Neural cell (in vitro differentiated cells): Measurements from ENCODE around the gene DLX1. TPM values are rescaled to one million over a fixed set of nuclear protein-coding genes. Genes with fewer than 3 reads are reported as not detected.

Source experiments
- H2AFZ ChIP-seq: fragments of 200-600, 300-800 bp; sonication (generic), shearing (Covaris generic); 2 replicates; pipeline ENCODE4 v1.6.0; 2014; ENCODE audit warnings: low read depth, mild to moderate bottlenecking, antibody characterized with exemption, low read length, moderate library complexity
- H3F3A ChIP-seq: fragments of 200-600 bp; shearing (Covaris generic); 2 replicates; pipeline ENCODE4 v1.6.1; 2016; ENCODE audit warnings: mild to moderate bottlenecking, moderate library complexity, mixed read lengths, antibody characterized with exemption, low read length; ENCODE audit not compliant: insufficient read depth, poor library complexity, severe bottlenecking
- H3K27ac ChIP-seq: fragments of 200-600, 300-800 bp; sonication (generic), shearing (Covaris generic); 2 replicates; pipeline ENCODE4 v1.5.1; 2014; ENCODE audit warnings: mild to moderate bottlenecking, low read length, moderate library complexity
- H3K27me3 ChIP-seq: fragments of 300-800, 200-600 bp; sonication (generic), shearing (Covaris generic); 2 replicates; pipeline ENCODE4 v1.6.0; 2014; ENCODE audit warnings: mild to moderate bottlenecking, low read depth, low read length, moderate library complexity; ENCODE audit not compliant: insufficient read depth
- H3K36me3 ChIP-seq: fragments of 300-800, 200-600 bp; sonication (generic), shearing (Covaris generic); 2 replicates; pipeline ENCODE4 v1.5.1; 2014; ENCODE audit warnings: mild to moderate bottlenecking, antibody characterized with exemption, low read length, moderate library complexity; ENCODE audit not compliant: insufficient read depth
- H3K4me2 ChIP-seq: fragments of 300-800, 200-600 bp; sonication (generic), shearing (Covaris generic); 2 replicates; pipeline ENCODE4 v1.6.0; 2014; ENCODE audit warnings: mild to moderate bottlenecking, low read length
- H3K4me3 ChIP-seq: fragments of 300-800, 200-600 bp; sonication (generic), shearing (Covaris generic); 2 replicates; pipeline ENCODE4 v1.5.1; 2014; ENCODE audit warnings: mild to moderate bottlenecking, low read length, moderate library complexity
- H3K79me2 ChIP-seq: fragments of 200-600 bp; shearing (Covaris generic); replicated peaks from 2 replicates; pipeline ENCODE4 v1.6.0; 2014; ENCODE audit warnings: mild to moderate bottlenecking, low read length, moderate library complexity; ENCODE audit not compliant: insufficient read depth
- H3K9ac ChIP-seq: fragments of 300-800, 200-600 bp; sonication (generic), shearing (Covaris generic); 2 replicates; pipeline ENCODE4 v1.6.1; 2016; ENCODE audit warnings: mild to moderate bottlenecking, low read length, mixed read lengths
- H3K9me2 ChIP-seq: fragments of 200-600 bp; shearing (Covaris generic); 2 replicates; pipeline ENCODE4 v1.6.1; 2016; ENCODE audit warnings: mild to moderate bottlenecking, low read length, mixed read lengths; ENCODE audit not compliant: insufficient read depth
- H3K9me3 ChIP-seq: fragments of 200-600, 300-800 bp; sonication (generic), shearing (Covaris generic); 2 replicates; pipeline ENCODE4 v1.6.1; 2016; ENCODE audit warnings: mild to moderate bottlenecking, mixed run types, low read length, moderate library complexity, mixed read lengths
- H4K20me1 ChIP-seq: fragments of 200-600 bp; shearing (Covaris generic); 2 replicates; pipeline ENCODE4 v1.6.1; 2016; ENCODE audit warnings: mild to moderate bottlenecking, mixed run types; ENCODE audit not compliant: insufficient read depth
- EP300 ChIP-seq: fragments of 450-650 bp; conservative IDR thresholded peaks from 2 replicates; pipeline ENCODE4 v1.6.1; 2014; ENCODE audit warnings: antibody characterized with exemption, mild to moderate bottlenecking, moderate library complexity; ENCODE audit not compliant: poor library complexity, severe bottlenecking
- EZH2 ChIP-seq: fragments of 200-600, 300-800 bp; shearing (Covaris generic), sonication (generic); IDR thresholded peaks from 2 replicates; pipeline ENCODE4 v1.6.1; 2014; ENCODE audit warnings: antibody characterized with exemption, low read length, borderline replicate concordance, mild to moderate bottlenecking; ENCODE audit not compliant: insufficient read depth, poor library complexity, severe bottlenecking
- MXI1 ChIP-seq: fragments of 450-650 bp; conservative IDR thresholded peaks from 2 replicates; pipeline ENCODE4 v1.6.1; 2014; ENCODE audit warnings: antibody characterized with exemption, mild to moderate bottlenecking; ENCODE audit not compliant: poor library complexity, severe bottlenecking
- RAD21 ChIP-seq: fragments of 450-650 bp; conservative IDR thresholded peaks from 2 replicates; pipeline ENCODE4 v1.6.1; 2014; ENCODE audit warnings: antibody characterized with exemption, mild to moderate bottlenecking, moderate library complexity
- SMC3 ChIP-seq: fragments of 450-650 bp; conservative IDR thresholded peaks from 2 replicates; pipeline ENCODE4 v1.6.1; 2014; ENCODE audit warnings: antibody characterized with exemption, mild to moderate bottlenecking, moderate library complexity; ENCODE audit not compliant: poor library complexity
- TAF1 ChIP-seq: IDR thresholded peaks from 2 replicates; pipeline ENCODE4 v1.6.1; 2012; ENCODE audit warnings: low read depth
- polyA plus RNA-seq: library from polyadenylated mRNA; depleted of rRNA; stranded (reverse); fragments of >200 nt; gene quantifications from 2 replicates; pipeline ENCODE4 v1.2.3, GENCODE V29; 2014
- TF ChIP-seq, protein P1 (sequence below): IDR thresholded peaks from 2 replicates; pipeline ENCODE4 v1.6.1; 2012; ENCODE audit warnings: borderline replicate concordance
- TF ChIP-seq, protein P2 (sequence below): fragments of 450-650 bp; IDR thresholded peaks from 2 replicates; pipeline ENCODE4 v1.5.1; 2014; ENCODE audit warnings: antibody characterized with exemption, mild to moderate bottlenecking, moderate library complexity; ENCODE audit not compliant: poor library complexity, severe bottlenecking

Gene DLX1
- polyA plus RNA-seq, 1 donor from 2014 or later = 67.3 TPM

DNA sequence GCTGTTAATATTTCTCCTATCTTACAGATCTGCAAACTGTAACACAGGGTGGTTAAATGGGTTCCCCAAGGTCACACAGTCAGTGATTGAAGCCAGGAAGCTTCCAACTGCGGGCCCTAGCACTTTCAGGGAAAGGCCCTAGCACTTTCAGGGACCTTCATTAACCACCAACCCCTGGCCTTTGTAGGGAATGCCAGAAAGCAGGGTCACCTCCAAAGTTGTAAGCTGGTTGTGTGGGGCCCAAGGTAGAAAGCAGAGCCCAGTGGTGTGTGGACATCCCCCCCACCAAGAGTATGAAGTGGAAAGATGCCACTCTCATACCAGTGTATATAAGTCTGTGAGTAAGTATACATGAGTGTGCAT, 13.0 kb downstream of the DLX1 start:
- peak overlapping the region; percentile 85 for H3K4me3 ChIP-seq
- H3K4me2 ChIP-seq = peak overlapping the region; percentile 92
- H4K20me1 ChIP-seq = peaks cover 19% of the 10 kb centered on the region
- H2AFZ ChIP-seq = no peak overlapping the region
- no peaks in the 10 kb centered on the region for H3K36me3 ChIP-seq
- H3K9ac ChIP-seq = peak overlapping the region; percentile 92
- H3K27ac ChIP-seq = peak overlapping the region; percentile 93
- no peaks in the 10 kb centered on the region for H3K9me3 ChIP-seq
- TF ChIP-seq MXI1 (no peak), RAD21 (no peak), SMC3 (no peak), EZH2 (no peak), TAF1 (no peak)
- TF ChIP-seq, protein P1, sequence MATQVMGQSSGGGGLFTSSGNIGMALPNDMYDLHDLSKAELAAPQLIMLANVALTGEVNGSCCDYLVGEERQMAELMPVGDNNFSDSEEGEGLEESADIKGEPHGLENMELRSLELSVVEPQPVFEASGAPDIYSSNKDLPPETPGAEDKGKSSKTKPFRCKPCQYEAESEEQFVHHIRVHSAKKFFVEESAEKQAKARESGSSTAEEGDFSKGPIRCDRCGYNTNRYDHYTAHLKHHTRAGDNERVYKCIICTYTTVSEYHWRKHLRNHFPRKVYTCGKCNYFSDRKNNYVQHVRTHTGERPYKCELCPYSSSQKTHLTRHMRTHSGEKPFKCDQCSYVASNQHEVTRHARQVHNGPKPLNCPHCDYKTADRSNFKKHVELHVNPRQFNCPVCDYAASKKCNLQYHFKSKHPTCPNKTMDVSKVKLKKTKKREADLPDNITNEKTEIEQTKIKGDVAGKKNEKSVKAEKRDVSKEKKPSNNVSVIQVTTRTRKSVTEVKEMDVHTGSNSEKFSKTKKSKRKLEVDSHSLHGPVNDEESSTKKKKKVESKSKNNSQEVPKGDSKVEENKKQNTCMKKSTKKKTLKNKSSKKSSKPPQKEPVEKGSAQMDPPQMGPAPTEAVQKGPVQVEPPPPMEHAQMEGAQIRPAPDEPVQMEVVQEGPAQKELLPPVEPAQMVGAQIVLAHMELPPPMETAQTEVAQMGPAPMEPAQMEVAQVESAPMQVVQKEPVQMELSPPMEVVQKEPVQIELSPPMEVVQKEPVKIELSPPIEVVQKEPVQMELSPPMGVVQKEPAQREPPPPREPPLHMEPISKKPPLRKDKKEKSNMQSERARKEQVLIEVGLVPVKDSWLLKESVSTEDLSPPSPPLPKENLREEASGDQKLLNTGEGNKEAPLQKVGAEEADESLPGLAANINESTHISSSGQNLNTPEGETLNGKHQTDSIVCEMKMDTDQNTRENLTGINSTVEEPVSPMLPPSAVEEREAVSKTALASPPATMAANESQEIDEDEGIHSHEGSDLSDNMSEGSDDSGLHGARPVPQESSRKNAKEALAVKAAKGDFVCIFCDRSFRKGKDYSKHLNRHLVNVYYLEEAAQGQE = no peak
- TF ChIP-seq, protein P2, sequence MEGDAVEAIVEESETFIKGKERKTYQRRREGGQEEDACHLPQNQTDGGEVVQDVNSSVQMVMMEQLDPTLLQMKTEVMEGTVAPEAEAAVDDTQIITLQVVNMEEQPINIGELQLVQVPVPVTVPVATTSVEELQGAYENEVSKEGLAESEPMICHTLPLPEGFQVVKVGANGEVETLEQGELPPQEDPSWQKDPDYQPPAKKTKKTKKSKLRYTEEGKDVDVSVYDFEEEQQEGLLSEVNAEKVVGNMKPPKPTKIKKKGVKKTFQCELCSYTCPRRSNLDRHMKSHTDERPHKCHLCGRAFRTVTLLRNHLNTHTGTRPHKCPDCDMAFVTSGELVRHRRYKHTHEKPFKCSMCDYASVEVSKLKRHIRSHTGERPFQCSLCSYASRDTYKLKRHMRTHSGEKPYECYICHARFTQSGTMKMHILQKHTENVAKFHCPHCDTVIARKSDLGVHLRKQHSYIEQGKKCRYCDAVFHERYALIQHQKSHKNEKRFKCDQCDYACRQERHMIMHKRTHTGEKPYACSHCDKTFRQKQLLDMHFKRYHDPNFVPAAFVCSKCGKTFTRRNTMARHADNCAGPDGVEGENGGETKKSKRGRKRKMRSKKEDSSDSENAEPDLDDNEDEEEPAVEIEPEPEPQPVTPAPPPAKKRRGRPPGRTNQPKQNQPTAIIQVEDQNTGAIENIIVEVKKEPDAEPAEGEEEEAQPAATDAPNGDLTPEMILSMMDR = no peak
- H3K9me2 ChIP-seq = no peaks in the 10 kb centered on the region
- H3K27me3 ChIP-seq = peaks cover 8% of the 10 kb centered on the region
- peaks cover 5% of the 10 kb centered on the region for H3F3A ChIP-seq
- peaks cover 70% of the 10 kb centered on the region for H3K79me2 ChIP-seq

DNA sequence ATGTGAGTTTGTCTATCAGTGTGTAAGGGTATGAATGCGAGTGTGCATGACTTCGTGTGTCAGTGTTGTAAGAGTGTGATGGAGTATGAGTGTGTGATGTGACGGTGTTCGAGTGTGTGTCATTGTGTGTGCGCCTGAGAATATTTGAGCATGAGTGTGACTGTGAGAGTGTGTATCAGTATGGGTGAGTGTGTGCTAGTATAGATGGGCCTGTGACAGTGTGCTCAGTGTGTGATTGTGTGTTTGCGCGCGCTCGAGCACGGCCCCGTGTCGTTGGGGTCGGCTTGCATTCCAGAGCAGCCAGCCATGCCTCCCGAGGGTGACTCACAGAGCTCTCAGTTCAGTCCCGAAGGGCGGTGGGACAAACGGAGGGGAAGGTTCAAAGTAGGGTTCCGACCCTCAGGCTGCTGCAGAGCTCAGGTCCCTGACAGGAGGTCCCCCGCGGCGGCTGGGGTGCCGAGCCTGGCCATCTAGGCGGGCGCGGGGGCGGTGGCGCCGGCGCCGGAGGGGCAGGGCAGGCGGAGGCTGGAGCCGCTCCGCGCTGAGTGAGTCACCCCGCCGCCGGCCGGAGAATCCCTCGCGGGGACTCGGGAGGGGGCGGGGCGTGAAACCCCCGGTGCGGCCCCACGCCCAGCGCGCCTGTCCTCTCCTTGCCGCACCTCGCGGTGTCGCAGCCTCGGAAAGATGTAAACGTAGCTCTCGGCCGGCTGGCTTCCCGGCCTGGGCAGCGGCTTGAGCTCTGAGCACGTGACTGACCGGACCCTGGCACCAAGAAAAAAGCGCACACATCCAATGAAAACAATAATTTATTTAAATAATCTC, 13.6 kb downstream of the DLX1 start:
- Histone ChIP-seq H3K27me3 (peaks cover 4% of the 10 kb centered on the region), H4K20me1 (peaks cover 19% of the 10 kb centered on the region), H3K9me2 (no peaks in the 10 kb centered on the region), H2AFZ (no peak overlapping the region), H3F3A (peaks cover 5% of the 10 kb centered on the region), H3K27ac (peak overlapping the region; percentile 93), H3K36me3 (no peaks in the 10 kb centered on the region), H3K9me3 (no peaks in the 10 kb centered on the region), H3K79me2 (peaks cover 64% of the 10 kb centered on the region), H3K4me3 (peak overlapping the region; percentile 85), H3K4me2 (peak overlapping the region; percentile 92), H3K9ac (peak overlapping the region; percentile 92)
- TF ChIP-seq MXI1 (peak; percentile 28), EP300 (no peak)
